Measurements from ENCODE around the gene SNX25.
"Not testable (repeated sequence)": the region's sequence is repeated elsewhere in the genome, so short reads cannot be mapped to it uniquely, and the experiment has no call there.

DNA sequence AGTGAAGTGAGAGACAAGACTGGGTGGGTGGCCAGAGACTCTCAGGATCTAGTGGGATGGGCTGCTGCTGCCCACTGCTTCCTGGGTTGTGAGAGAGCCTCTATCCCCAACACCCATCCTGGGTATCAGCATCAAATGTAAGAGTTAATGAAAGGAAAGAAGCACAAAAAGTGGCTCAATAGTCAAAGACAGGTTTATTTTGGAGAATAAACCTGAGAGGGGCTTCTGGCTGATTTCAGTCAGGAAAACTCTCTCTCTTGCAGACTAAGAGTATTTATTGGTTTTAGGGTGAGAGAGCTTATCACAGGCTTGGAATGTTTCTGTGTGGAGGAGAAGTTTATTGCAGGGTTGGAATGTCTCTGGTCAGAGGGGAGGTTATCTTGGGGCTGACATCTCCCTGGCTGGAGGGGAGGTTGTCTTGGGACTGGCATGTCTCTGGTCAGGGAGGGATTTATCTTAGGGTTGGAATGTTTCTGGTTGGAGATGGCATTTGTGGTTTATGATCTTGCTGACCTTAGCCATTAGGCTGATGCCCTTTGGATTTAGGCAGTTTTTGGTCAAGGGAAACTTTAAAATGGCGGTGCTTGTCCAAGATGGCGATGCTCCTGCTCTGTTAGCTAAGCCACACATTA is 120.6 kb downstream of the SNX25 start:
- TF ChIP-seq, protein P1, sequence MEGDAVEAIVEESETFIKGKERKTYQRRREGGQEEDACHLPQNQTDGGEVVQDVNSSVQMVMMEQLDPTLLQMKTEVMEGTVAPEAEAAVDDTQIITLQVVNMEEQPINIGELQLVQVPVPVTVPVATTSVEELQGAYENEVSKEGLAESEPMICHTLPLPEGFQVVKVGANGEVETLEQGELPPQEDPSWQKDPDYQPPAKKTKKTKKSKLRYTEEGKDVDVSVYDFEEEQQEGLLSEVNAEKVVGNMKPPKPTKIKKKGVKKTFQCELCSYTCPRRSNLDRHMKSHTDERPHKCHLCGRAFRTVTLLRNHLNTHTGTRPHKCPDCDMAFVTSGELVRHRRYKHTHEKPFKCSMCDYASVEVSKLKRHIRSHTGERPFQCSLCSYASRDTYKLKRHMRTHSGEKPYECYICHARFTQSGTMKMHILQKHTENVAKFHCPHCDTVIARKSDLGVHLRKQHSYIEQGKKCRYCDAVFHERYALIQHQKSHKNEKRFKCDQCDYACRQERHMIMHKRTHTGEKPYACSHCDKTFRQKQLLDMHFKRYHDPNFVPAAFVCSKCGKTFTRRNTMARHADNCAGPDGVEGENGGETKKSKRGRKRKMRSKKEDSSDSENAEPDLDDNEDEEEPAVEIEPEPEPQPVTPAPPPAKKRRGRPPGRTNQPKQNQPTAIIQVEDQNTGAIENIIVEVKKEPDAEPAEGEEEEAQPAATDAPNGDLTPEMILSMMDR (IDR thresholded peaks at IDR 0.05 in 4 of 5, conservative IDR thresholded peaks at IDR 0.05 in 1 of 5), result not testable (repeated sequence)
- TF ChIP-seq POLR2A (IDR thresholded peaks at IDR 0.05), result not testable (repeated sequence)

Measured in gastrocnemius medialis (tissue), 4 donors.